MM.1S (cell line): ENCODE measurements around the gene PSD2.

Experiments used
- DNase-seq: peaks from one replicate; pipeline ENCODE4 v3.0.0-alpha.2; 2015
- H2AFZ ChIP-seq: fragments of 300-600 bp; sonication (generic); 2 replicates; pipeline ENCODE4 v1.6.0; 2016; ENCODE audit warnings: antibody characterized with exemption, low read length
- H3F3A ChIP-seq: fragments of 300-600 bp; sonication (generic); 2 replicates; pipeline ENCODE4 v1.6.1; 2016; ENCODE audit warnings: mild to moderate bottlenecking, antibody characterized with exemption, low read length, moderate library complexity, mixed read lengths; ENCODE audit not compliant: insufficient read depth
- H3K27ac ChIP-seq: fragments of 300-600 bp; sonication (generic); 2 replicates; pipeline ENCODE4 v1.5.1; 2016; ENCODE audit warnings: mild to moderate bottlenecking, low read length
- H3K27me3 ChIP-seq: fragments of 300-600 bp; sonication (generic); replicated peaks from 2 replicates; pipeline ENCODE4 v1.6.0; 2016; ENCODE audit warnings: low read length; ENCODE audit not compliant: insufficient read depth
- H3K36me3 ChIP-seq: fragments of 300-600 bp; sonication (generic); replicated peaks from 2 replicates; pipeline ENCODE4 v1.6.1; 2016; ENCODE audit warnings: mild to moderate bottlenecking, low read length, mixed read lengths; ENCODE audit not compliant: insufficient read depth
- H3K4me1 ChIP-seq: fragments of 300-600 bp; sonication (generic); 2 replicates; pipeline ENCODE4 v1.6.1; 2016; ENCODE audit warnings: low read length, mixed read lengths
- H3K4me2 ChIP-seq: fragments of 300-600 bp; sonication (generic); 2 replicates; pipeline ENCODE4 v1.6.0; 2016; ENCODE audit warnings: low read depth, low read length
- H3K4me3 ChIP-seq: fragments of 300-600 bp; sonication (generic); 2 replicates; pipeline ENCODE4 v1.5.1; 2016; ENCODE audit warnings: low read length, mixed read lengths
- H3K79me2 ChIP-seq: fragments of 300-600 bp; sonication (generic); 2 replicates; pipeline ENCODE4 v1.6.1; 2016; ENCODE audit warnings: mixed run types, low read length, mixed read lengths
- H3K9ac ChIP-seq: fragments of 300-600 bp; sonication (generic); 2 replicates; pipeline ENCODE4 v1.6.1; 2016; ENCODE audit warnings: low read length, mixed read lengths
- H3K9me2 ChIP-seq: fragments of 300-600 bp; sonication (generic); replicated peaks from 2 replicates; pipeline ENCODE4 v1.6.1; 2016; ENCODE audit warnings: mild to moderate bottlenecking, low read length, mixed read lengths; ENCODE audit not compliant: insufficient read depth
- H3K9me3 ChIP-seq: fragments of 300-600 bp; sonication (generic); replicated peaks from 2 replicates; pipeline ENCODE4 v1.6.1; 2016; ENCODE audit warnings: mild to moderate bottlenecking, low read length, mixed read lengths; ENCODE audit not compliant: insufficient read depth
- H4K20me1 ChIP-seq: fragments of 300-600 bp; sonication (generic); 2 replicates; pipeline ENCODE4 v1.6.1; 2016; ENCODE audit warnings: mild to moderate bottlenecking, low read length, moderate library complexity, mixed read lengths; ENCODE audit not compliant: insufficient read depth
- EZH2 ChIP-seq: fragments of 300-600 bp; sonication (generic); optimal IDR thresholded peaks from 2 replicates; pipeline ENCODE3; 2017; ENCODE audit warnings: low read depth, mild to moderate bottlenecking, antibody characterized with exemption, low read length, mixed read lengths
- EZH2phosphoT487 ChIP-seq: fragments of 300-600 bp; sonication (generic); IDR thresholded peaks from 2 replicates; pipeline ENCODE4 v1.6.1; 2018; ENCODE audit warnings: antibody characterized with exemption, low read length
- TF ChIP-seq, protein P1 (sequence below): fragments of 300-600 bp; sonication (generic); IDR thresholded peaks from 2 replicates; pipeline ENCODE4 v1.5.1; 2016; ENCODE audit warnings: antibody characterized with exemption, low read length, mixed read lengths

PSD2 gene

DNA sequence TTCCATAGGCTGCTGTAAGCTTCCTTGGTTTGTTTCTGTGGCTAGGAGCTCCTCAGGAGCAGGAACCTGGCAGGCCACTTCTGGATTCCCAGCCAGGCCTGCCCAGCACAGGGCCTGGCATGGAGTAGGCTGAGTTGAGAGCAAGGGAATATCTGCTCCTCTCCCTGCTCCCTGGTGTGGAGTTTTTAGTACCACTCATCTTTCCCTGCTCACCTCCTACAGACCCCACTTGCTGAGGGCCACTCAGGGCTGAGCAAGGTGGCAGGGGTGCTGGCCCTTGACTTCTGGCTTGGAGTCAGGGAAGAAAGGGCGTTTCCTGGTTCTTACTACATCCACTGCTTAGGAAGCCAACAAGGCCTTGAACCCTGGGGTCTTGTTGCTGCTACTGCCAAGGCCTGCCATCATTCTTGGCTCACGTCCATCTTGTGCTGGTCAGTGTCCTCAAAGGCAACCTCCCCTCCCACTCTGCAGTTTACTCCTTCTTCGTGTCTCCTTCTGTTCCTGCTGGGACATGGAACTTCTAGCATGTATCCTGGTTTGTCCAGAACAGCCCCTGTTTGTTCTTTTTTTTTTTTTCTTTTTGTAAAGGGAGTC, 54.9 kb downstream of the PSD2 start:
- H3K4me2 ChIP-seq = no peak overlapping the region
- H3K27me3 ChIP-seq = peaks cover 32% of the 10 kb centered on the region
- H3K36me3 ChIP-seq = no peaks in the 10 kb centered on the region
- no peaks in the 10 kb centered on the region for H3K9me2 ChIP-seq
- no peaks in the 10 kb centered on the region for H3K4me1 ChIP-seq
- TF ChIP-seq EZH2phosphoT487 = no peak
- no peak for TF ChIP-seq EZH2
- TF ChIP-seq, protein P1, sequence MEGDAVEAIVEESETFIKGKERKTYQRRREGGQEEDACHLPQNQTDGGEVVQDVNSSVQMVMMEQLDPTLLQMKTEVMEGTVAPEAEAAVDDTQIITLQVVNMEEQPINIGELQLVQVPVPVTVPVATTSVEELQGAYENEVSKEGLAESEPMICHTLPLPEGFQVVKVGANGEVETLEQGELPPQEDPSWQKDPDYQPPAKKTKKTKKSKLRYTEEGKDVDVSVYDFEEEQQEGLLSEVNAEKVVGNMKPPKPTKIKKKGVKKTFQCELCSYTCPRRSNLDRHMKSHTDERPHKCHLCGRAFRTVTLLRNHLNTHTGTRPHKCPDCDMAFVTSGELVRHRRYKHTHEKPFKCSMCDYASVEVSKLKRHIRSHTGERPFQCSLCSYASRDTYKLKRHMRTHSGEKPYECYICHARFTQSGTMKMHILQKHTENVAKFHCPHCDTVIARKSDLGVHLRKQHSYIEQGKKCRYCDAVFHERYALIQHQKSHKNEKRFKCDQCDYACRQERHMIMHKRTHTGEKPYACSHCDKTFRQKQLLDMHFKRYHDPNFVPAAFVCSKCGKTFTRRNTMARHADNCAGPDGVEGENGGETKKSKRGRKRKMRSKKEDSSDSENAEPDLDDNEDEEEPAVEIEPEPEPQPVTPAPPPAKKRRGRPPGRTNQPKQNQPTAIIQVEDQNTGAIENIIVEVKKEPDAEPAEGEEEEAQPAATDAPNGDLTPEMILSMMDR = no peak
- no peak overlapping the region for H3K27ac ChIP-seq
- H3K4me3 ChIP-seq = no peak overlapping the region
- H3F3A ChIP-seq = no peaks in the 10 kb centered on the region
- H3K9ac ChIP-seq = no peak overlapping the region
- no peaks in the 10 kb centered on the region for H3K9me3 ChIP-seq
- no peaks in the 10 kb centered on the region for H4K20me1 ChIP-seq
- no peak overlapping the region for H2AFZ ChIP-seq
- no peaks in the 10 kb centered on the region for H3K79me2 ChIP-seq
- DNase-seq = no peak

DNA sequence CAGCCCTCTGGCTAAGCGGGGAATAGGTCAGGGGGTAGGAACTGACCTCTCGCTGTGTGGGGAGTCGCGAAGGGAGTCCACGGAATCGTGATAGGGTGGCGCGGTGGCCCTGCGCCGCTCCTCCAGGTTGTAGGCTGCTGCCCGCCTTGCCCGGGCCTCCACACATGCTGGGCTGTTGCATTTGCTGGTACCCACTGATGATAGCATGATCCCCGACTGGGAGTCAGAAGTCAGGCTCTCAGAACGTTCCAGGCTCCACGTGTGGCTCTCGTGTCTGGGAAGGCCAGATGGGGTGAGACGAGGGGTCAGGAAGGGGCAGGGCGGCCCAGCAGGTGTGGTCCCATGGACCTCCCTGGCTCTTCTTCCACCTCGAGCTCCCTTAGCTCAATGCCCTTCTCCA, 56.0 kb downstream of the PSD2 start:
- Histone ChIP-seq H3K9me3 (no peaks in the 10 kb centered on the region), H3K79me2 (no peaks in the 10 kb centered on the region), H3K4me2 (no peak overlapping the region), H3K9ac (no peak overlapping the region), H3K36me3 (no peaks in the 10 kb centered on the region), H3K9me2 (no peaks in the 10 kb centered on the region), H3K27me3 (peaks cover 21% of the 10 kb centered on the region), H3F3A (no peaks in the 10 kb centered on the region), H3K4me1 (no peaks in the 10 kb centered on the region), H2AFZ (no peak overlapping the region), H3K4me3 (no peak overlapping the region), H3K27ac (no peak overlapping the region), H4K20me1 (no peaks in the 10 kb centered on the region)
- TF ChIP-seq, protein P1 = no peak
- TF ChIP-seq EZH2 (no peak), EZH2phosphoT487 (no peak)
- DNase-seq = no peak

DNA sequence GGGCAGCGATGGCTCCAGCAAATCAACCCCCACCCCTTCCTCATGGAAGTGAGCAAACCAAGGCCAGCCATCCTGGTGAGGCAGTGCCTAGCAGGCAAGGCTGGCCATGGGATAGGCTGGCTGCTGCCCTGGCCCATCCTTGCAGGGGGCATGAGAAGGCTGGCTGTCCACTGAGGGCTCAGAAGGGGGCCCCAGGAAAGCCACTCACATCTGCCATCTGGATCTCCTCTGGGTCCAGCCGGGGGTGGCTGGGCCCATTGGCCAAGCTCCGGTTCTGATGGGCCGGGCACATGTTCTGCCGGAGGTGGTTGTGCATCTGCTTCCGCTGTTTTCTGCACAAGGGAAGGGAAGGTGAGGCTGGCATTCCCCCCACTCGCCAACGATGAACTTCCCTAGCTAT, 57.1 kb downstream of the PSD2 start:
- no peak overlapping the region for H3K4me3 ChIP-seq

More for the DNA sequence above, 57.1 kb downstream of the PSD2 start:
- H3K79me2 ChIP-seq = no peaks in the 10 kb centered on the region
- DNase-seq = no peak
- no peak for TF ChIP-seq EZH2
- no peak for TF ChIP-seq EZH2phosphoT487
- TF ChIP-seq, protein P1 = no peak
- no peak overlapping the region for H3K4me2 ChIP-seq
- no peak overlapping the region for H3K9ac ChIP-seq
- H3K36me3 ChIP-seq = no peaks in the 10 kb centered on the region
- H3F3A ChIP-seq = no peaks in the 10 kb centered on the region
- H2AFZ ChIP-seq = no peak overlapping the region
- H4K20me1 ChIP-seq = no peaks in the 10 kb centered on the region
- no peaks in the 10 kb centered on the region for H3K4me1 ChIP-seq
- H3K27ac ChIP-seq = no peak overlapping the region
- peaks cover 11% of the 10 kb centered on the region for H3K27me3 ChIP-seq
- no peaks in the 10 kb centered on the region for H3K9me2 ChIP-seq
- H3K9me3 ChIP-seq = no peaks in the 10 kb centered on the region
